NCI-H128 (cell line): ENCODE data around the gene ICAM1.
"Not testable (repeated sequence)": the region's sequence is repeated elsewhere in the genome, so short reads cannot be mapped to it uniquely, and the experiment has no call there.

ENCODE experiments used
- DNase-seq: peaks from one replicate; lab custom pipeline; 2025; ENCODE audit not compliant: unreplicated experiment; lab: John Stamatoyannopoulos, UW

ICAM1 gene

GRCh38 chr19:10270616-10271394 is at the start of gene ICAM1:
TSS of gene ICAM1 (plus strand) at chr19:10271120. CDS start at chr19:10271160, 40 bp downstream.
- DNase-seq, result no peak

DNA sequence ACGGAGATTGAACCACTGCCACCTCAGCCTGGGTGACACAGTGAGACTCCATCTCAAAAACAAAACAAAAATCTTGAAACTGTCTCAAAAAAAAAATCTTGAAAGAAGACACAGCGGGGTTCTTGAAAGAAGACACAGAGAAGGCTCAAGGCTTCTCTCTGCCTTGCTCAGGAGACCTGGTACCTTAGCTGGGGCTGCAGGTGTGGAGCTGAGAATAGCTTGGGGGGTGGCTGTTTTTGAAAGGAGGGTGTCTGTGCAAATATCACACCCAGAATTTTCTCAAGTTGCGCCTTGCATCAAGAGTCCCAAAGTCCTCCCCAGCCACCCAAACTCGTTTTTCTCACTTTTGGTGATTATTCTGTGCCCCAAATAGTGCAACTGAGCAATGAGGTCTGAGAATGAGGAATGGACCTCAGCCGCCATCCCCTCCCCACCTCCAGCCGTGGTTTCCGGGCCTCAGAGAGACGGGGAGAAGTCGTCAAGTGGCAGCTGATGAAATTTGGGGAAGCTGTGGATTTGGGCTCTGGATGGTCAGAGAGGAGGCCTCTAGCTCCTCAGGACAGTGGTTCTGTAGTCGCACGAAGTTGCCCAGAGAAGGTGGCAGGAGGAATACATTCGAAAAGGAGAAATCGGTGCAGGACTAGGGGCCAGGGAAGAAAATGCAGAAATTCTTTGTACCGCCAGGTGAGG is 48.6 kb upstream of the ICAM1 start:
- no peak for DNase-seq

DNA sequence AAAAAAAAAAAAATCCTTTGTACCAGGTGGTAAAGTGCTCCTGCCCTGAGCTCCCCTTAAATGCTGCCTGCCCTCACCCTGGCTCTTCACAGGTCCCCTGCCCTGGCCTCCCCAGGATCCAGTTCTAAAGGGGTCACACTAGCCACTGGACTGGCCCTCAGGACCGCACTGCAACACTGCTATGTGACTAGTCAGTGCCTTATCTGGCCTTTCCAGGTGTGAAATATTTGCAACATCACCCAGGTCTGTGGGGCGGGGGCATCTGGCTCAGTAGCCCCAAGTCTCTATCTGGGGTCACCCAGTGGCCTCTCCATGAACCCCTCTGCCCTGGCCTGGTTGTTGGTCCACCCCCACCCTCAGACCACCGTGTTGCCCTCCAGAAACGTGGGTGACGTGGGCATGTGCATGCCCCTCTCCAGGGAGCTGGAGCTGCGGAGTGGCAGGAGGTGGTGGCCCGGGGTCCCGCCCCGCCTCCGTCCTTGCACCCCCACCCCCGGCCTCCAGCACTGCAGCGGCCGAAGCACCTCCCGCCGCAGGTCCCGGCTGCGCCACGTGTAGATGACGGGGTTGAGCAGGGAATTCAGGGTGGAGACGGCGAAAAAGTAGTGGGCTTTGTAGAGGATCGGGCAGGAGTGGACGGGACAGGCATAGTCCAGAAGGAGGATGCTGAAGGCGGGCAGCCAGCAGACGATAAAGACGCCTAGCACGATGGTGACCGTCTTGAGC is 47.3 kb upstream of the ICAM1 start:
- DNase-seq, result no peak

GRCh38 chr19:10224337-10224736 is 46.6 kb upstream of the ICAM1 start:
- DNase-seq, result no peak

DNA sequence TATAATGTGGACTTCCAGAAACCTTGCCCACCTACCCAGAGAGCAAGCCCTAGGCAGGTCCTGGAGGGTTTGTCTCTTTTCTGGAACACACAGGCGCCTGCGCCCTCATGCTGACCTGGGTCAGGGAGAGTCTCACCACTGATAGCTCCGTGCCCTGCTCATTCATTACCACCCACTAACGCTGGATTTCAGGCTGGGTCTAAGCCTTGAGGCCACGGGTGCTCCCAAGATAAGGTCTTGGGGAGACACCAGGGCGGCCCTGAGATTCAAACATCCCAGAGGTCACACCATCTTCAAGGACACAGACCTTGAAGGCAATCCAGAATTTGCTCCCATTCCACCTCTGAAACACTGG is 44.9 kb upstream of the ICAM1 start:
- DNase-seq, result no peak

DNA sequence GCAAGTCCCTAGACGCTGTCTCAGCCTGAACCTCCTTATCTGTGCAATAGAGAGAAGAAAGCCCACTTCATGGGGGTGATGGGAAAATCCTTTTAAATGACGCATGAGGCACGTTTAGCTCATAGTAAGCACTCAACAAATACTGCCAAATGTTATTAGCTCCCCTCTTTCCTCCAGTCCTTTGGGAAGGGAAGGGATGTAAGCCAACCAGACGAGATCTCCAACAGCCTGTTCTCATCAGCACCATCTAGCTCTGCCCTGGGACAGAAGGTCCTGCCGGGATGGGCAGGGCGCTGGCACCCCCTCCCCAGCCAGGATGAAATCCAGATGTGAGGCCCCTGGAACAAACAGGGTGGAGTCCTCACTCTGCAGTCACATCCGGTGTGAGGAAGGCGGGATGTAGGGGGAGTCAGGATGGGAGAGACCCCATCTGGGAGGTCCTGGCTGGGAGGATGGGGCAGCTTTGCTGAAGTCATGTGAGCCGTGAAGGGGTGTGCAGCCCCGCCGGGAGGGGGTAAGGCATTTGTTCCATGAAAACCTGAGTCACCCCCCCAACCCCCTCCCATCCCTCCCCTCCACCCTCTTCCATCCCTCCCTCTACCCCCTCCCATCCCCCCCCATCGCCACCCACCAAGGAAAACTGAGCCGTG is 44.4 kb upstream of the ICAM1 start:
- DNase-seq, result no peak

DNA sequence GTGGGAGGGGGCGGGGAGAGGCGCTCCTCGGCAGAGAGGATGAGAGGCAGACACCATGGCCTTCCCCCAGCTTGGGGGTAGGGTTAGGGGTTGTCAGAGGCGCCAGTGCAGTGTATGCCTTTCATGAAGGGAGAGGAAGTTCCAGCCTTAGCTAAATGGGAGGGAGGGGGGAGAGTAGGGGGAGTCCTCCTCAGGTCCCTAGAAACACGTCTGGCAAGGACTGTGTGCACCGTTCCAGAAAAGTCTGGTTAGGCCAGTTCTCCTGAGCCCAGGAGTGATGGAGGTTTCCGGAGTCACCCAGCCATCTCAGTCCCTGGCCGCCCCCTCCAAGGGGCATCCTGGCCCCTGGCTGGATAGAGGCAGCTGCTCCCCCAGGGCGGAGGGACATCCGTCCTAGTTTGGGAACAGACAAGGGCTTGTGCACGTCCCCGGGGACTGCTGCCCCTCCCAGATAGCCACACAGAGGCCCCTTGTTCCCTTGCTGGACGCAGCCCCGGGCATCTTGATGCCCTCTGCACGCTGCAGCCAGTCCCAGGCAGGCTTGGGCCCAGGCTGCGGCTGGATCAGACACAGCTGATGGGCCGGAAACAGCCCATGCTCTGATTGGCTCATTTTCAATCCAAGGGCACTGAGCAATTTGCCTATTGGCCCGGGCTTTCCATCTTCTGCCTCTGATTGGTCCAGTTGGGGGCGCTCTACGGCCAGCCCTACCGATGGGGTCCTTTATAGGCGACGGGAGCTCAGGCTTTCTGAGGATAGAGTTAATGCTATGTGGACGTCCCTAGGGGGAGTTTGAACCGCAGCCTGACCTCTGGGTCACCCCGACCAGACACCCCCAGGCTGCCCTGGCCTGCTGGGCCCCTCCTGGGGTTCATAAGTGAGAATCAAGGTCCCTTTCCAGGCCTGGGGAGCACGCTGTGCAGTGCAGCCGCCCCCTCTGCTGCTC is 43.6 kb upstream of the ICAM1 start:
- no peak for DNase-seq

DNA sequence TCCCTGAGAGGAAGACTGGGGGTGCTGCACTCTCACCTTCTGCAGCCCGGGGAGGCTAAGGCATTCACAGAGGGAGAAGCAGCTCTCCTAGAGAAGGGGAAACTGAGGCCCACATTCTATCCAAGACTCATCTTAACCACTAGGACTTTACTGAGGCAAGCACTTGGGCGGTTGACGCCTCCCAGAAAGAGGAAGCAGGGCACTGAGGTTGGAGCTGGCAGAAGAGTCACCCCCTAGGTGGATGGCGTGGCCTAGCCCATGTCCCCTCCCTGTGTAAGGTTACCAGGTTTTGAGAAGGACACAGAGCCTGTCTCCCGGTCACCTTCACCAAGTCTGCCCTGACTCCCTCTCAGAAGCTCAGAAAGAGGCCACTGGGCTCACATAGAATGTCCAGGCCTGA is 42.5 kb upstream of the ICAM1 start:
- DNase-seq, result no peak

DNA sequence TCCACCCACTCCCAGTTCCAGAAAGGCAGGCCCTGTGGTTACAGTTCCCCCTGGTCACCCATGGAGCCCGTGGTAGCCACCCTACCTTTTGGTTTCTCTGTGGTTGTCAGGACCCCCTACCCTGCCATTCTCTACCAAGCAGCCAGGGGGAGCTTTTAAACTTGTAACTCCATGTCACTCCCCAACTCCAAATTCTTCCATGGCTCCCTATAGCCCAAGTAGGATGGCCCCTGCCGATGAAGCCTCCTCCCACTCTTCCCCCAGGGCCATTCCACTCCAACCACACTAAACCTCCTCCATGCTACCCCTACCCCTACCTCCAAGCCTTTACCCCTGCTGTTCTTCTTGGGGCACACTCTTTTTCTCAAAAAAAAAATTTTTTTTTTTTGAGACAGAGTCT is 42.0 kb upstream of the ICAM1 start:
- no peak for DNase-seq

GRCh38 chr19:10230173-10230860 is 40.6 kb upstream of the ICAM1 start:
- no peak for DNase-seq

GRCh38 chr19:10230861-10231611 is 39.9 kb upstream of the ICAM1 start, which contains the start of gene S1PR2:
TSS of gene S1PR2 (minus strand) at chr19:10231331. CDS start at chr19:10224905, 6,426 bp downstream.
- DNase-seq, result no peak

DNA sequence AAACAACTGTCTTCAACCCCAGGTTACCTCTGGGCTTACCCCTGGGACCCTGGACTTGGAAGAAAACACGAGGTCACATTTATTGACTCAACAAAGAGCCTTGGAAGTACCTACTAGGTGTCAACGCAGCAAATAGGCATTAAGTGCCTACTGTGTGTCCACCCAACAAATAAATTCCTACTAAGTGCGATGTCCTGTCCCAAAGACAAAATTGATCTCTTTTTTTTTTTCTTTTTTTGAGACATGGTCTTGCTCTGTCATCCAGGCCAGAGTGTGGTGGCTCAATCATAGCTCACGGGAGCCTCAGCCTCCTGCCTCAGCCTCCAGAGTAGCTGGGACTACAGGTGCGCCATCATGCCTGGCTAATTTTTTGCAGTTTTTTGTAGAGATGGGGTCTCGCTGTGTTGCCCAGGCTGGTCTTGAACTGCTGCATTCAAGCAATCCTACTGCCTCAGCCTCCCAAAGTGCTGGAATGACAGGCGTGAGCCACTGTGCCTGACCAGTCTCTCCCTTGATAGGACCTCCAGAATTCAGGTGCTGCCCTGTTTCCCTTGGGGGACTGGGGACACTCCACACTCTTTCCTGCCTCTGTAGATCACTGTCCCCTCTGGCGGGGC is 39.2 kb upstream of the ICAM1 start:
- DNase-seq, result no peak

DNA sequence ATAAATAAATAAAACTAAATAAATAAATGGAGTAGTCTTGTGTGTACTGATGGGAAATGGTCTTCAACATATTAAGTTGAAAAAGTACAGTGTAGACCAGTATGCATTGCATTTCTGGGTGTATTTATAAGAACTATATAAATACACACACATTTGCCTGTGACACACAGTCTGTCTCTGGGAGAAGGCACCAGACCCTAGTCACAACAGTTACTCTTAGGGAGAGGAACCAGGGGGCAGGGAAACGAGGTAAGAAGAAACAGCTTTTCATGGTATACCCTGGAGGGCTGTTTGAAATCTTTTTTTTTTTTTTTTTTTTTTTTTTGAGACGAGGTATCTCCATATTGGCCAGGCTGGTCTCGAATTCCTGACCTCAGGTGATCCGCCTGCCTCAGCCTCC is 37.0 kb upstream of the ICAM1 start:
- no peak for DNase-seq

DNA sequence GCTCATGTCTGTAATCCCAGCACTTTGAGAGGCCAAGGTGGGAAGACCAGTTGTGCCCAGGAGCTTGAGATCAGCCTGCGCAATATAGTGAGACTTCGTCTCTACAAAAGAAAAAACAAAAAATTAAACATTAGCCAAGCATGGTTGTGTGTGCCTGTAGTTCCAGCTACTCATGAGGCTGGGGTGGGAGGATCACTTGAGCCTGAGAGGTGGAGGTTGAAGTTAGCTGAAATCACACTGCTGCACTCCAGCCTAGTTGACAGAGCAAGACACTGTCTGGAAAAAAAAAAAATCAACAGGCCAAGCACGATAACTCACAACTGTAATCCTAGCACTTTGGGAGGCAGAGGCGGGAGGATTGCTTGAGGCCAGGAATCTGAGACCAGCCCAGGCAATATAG is 35.9 kb upstream of the ICAM1 start:
- no peak for DNase-seq

GRCh38 chr19:10235409-10235808 is 35.5 kb upstream of the ICAM1 start:
- not testable (repeated sequence) for DNase-seq

DNA sequence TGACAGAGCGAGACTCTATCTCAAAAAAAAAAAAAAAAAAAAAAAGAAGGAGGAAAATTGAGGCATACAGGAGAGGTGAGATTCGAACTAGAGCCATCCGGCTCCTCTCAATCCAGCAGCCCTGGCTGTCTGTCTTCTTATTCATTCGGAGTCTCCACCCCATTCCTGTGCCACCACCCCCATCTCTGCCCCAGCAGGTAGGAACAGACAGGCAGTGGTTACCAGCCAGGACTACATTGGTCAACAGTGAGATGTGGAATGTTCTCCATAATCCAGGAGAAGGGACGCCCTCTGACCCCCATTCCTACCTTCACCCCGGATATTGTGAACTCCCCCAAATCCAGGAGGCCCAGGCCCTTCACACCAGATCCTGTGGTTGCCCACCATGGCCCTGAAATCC is 33.2 kb upstream of the ICAM1 start:
- no peak for DNase-seq

GRCh38 chr19:10238172-10238783 is 32.6 kb upstream of the ICAM1 start:
- no peak for DNase-seq

DNA sequence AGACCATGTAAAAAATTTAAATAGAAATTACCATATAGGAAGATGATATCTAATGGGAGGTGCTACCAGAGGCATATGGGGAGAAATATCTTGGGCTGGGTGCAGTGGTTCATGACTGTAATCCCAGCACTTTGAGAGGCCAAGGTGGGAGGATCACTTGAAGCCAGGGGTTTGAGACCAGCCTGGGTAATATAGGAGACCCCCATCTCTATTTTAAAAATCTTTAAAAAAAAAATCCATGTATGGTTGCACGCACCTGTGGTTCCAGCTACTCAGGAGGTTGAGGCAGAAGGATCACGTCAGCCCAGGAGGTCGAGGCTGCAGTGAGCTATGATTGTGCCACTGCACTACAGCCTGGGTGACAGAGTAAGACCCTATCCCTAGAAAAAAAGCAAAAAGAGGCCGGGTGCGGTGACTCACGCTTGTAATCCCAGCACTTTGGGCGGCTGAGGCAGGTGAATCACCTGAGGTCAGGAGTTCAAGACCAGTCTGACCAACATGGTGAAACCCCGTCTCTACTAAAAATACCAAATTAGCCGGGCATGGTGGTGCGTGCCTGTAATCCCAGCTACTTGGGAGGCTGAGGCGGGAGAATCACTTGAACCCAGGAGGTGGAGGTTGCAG is 29.0 kb upstream of the ICAM1 start:
- DNase-seq, result not testable (repeated sequence)
